Measurements from ENCODE around the gene CORO2B. TPM values are rescaled to one million over a fixed set of nuclear protein-coding genes. Genes with fewer than 3 reads are reported as not detected.

CORO2B gene
- polyA plus RNA-seq, 3 donors = 0.03 TPM; not detected in 2

DNA sequence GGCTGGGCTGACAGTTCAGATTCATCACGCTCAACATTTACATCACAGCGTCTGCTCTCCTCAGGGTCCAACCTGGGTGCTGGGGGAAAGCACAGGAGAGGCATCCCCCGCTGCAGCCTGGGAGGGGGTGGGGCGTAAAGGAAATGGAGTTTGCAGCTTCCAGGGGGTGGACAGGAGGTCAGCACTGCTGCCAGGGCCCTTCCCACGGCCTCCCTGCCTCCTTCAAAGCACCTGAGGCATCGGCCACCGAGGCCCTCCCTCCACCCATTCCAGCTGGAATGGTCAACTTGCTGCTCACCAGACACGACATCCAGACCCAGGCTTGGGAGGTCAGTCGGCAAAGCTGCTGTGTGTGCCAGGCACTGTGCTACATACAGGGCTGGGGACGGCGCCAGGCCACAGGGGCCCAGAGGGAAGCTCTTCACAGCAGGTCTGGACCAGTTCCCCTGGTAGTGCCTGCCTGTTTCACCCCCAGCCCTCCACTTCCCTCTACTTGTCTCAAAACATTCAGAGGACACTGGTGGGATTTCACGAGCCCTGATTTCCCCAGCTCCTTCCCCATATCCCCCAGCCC lies 121.2 kb downstream of the CORO2B start:
- no peak overlapping the region for H3K9ac ChIP-seq (ENCODE audit: insufficient read depth, low read length, poor library complexity, severe bottlenecking)
- DNase-seq = no peak
- H3K79me2 ChIP-seq (ENCODE audit: insufficient read depth, low read length) = no peaks in the 10 kb centered on the region
- no peak overlapping the region for H3K27ac Mint-ChIP-seq
- H3K36me3 ChIP-seq (replicated peaks in 1 of 2; ENCODE audit: control insufficient read depth in 1 of 2, insufficient read depth in 2 of 2, low read length in 2 of 2) = no peaks in the 10 kb centered on the region
- no peaks in the 10 kb centered on the region for H3K27me3 ChIP-seq (ENCODE audit: control insufficient read depth in 2 of 2, insufficient read depth in 2 of 2, low read length in 2 of 2)
- H4K20me1 ChIP-seq (ENCODE audit: insufficient read depth, low read length) = no peaks in the 10 kb centered on the region
- no peak overlapping the region for H3K4me2 ChIP-seq (replicated peaks; ENCODE audit: extremely low read depth, low read length, poor library complexity, severe bottlenecking)
- 47% methylated on average over 8 of the region's 12 CpGs for whole genome bisulfite sequencing (ENCODE audit: insufficient coverage)
- no peaks in the 10 kb centered on the region for H3K36me3 Mint-ChIP-seq
- intact Hi-C loops (cut with micrococcal nuclease) = no loop called here
- H3K4me3 Mint-ChIP-seq = no peak overlapping the region
- TF ChIP-seq, protein P1, sequence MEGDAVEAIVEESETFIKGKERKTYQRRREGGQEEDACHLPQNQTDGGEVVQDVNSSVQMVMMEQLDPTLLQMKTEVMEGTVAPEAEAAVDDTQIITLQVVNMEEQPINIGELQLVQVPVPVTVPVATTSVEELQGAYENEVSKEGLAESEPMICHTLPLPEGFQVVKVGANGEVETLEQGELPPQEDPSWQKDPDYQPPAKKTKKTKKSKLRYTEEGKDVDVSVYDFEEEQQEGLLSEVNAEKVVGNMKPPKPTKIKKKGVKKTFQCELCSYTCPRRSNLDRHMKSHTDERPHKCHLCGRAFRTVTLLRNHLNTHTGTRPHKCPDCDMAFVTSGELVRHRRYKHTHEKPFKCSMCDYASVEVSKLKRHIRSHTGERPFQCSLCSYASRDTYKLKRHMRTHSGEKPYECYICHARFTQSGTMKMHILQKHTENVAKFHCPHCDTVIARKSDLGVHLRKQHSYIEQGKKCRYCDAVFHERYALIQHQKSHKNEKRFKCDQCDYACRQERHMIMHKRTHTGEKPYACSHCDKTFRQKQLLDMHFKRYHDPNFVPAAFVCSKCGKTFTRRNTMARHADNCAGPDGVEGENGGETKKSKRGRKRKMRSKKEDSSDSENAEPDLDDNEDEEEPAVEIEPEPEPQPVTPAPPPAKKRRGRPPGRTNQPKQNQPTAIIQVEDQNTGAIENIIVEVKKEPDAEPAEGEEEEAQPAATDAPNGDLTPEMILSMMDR (IDR thresholded peaks at IDR 0.05) = no peak
- no peaks in the 10 kb centered on the region for H3K9me3 ChIP-seq (replicated peaks in 1 of 2; ENCODE audit: control insufficient read depth in 1 of 2, insufficient read depth in 1 of 2, low read length in 2 of 2)
- peaks cover 0 to 5% (median 4%) of the 10 kb centered on the region in 3 donors for H3K27me3 Mint-ChIP-seq (ENCODE audit: low read depth in 3 of 3)
- H3K4me1 ChIP-seq (ENCODE audit: control insufficient read depth in 1 of 2, insufficient read depth in 2 of 2, low read length in 2 of 2) = peaks cover 4 to 7% of the 10 kb centered on the region in 2 donors
- peaks cover 0 to 2% (median 0%) of the 10 kb centered on the region in 7 donors for H3K9me3 Mint-ChIP-seq
- H3K27ac ChIP-seq (ENCODE audit: low read depth in 1 of 2, low read length in 2 of 2) = no peak overlapping the region
- peak overlapping the region; percentile 22 for H2AFZ ChIP-seq (ENCODE audit: insufficient read depth, low read depth, low read length, poor library complexity, severe bottlenecking)
- H3K4me3 ChIP-seq (replicated peaks in 1 of 3; ENCODE audit: low read depth in 2 of 3, low read length in 3 of 3) = no peak overlapping the region
- H3K4me1 Mint-ChIP-seq = peaks cover 16% of the 10 kb centered on the region

GRCh38 chr15:68700455-68701123 lies 121.8 kb downstream of the CORO2B start:
- H3K9me3 Mint-ChIP-seq = peaks cover 0 to 2% (median 0%) of the 10 kb centered on the region in 7 donors
- H3K27ac Mint-ChIP-seq = no peak overlapping the region
- Histone ChIP-seq H2AFZ (ENCODE audit: insufficient read depth, low read depth, low read length, poor library complexity, severe bottlenecking) (peak overlapping the region; percentile 22), H3K4me2 (replicated peaks; ENCODE audit: extremely low read depth, low read length, poor library complexity, severe bottlenecking) (no peak overlapping the region), H4K20me1 (ENCODE audit: insufficient read depth, low read length) (no peaks in the 10 kb centered on the region), H3K36me3 (replicated peaks in 1 of 2; ENCODE audit: control insufficient read depth in 1 of 2, insufficient read depth in 2 of 2, low read length in 2 of 2) (no peaks in the 10 kb centered on the region), H3K4me1 (ENCODE audit: control insufficient read depth in 1 of 2, insufficient read depth in 2 of 2, low read length in 2 of 2) (peaks cover 4 to 7% of the 10 kb centered on the region in 2 donors), H3K4me3 (replicated peaks in 1 of 3; ENCODE audit: low read depth in 2 of 3, low read length in 3 of 3) (no peak overlapping the region), H3K9me3 (replicated peaks in 1 of 2; ENCODE audit: control insufficient read depth in 1 of 2, insufficient read depth in 1 of 2, low read length in 2 of 2) (no peaks in the 10 kb centered on the region), H3K9ac (ENCODE audit: insufficient read depth, low read length, poor library complexity, severe bottlenecking) (no peak overlapping the region), H3K79me2 (ENCODE audit: insufficient read depth, low read length) (no peaks in the 10 kb centered on the region), H3K27me3 (ENCODE audit: control insufficient read depth in 2 of 2, insufficient read depth in 2 of 2, low read length in 2 of 2) (no peaks in the 10 kb centered on the region), H3K27ac (ENCODE audit: low read depth in 1 of 2, low read length in 2 of 2) (no peak overlapping the region)
- H3K4me1 Mint-ChIP-seq = peaks cover 18% of the 10 kb centered on the region
- DNase-seq = no peak
- 32% methylated on average over 11 of the region's 19 CpGs for WGBS (ENCODE audit: insufficient coverage)
- TF ChIP-seq, protein P1 (IDR thresholded peaks at IDR 0.05) = no peak
- peaks cover 0 to 5% (median 4%) of the 10 kb centered on the region in 3 donors for H3K27me3 Mint-ChIP-seq (ENCODE audit: low read depth in 3 of 3)
- no peaks in the 10 kb centered on the region for H3K36me3 Mint-ChIP-seq
- peak overlapping the region in 1 of 2 donors; percentile 28 for H3K4me3 Mint-ChIP-seq
- intact Hi-C loops (cut with micrococcal nuclease) = no loop called here

Measured in CD14-positive monocyte (primary cell).